ENCODE results near the gene FSTL1.

Gene FSTL1

GRCh38 chr3:120438665-120439370, 12.0 kb downstream of the FSTL1 start:
- DNase-seq: peak; percentile 87

DNA sequence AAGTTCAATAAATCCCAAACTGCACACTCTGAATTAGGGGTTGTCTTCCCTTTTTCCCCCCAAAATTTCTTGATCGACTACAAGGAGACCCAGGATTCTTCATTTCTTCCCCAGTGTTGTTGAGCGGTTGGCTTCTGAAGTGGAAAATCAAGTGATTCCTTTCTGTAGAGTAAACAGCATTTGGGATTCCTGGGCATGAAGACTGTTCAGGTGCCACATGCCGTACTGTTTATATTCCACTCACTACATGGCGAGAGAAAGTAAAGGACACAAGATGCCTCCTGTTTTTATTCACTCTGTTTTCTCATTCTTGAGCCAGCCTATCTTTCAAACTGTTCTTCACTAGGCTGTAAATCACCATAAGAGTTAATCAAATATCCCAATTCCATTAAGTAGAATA, 12.6 kb downstream of the FSTL1 start:
- DNase-seq: no peak

GRCh38 chr3:120437559-120437958, 13.2 kb downstream of the FSTL1 start:
- DNase-seq: no peak

- no peak for DNase-seq
Observed at GRCh38 chr3:120436523-120437050, 14.2 kb downstream of the FSTL1 start.

DNA sequence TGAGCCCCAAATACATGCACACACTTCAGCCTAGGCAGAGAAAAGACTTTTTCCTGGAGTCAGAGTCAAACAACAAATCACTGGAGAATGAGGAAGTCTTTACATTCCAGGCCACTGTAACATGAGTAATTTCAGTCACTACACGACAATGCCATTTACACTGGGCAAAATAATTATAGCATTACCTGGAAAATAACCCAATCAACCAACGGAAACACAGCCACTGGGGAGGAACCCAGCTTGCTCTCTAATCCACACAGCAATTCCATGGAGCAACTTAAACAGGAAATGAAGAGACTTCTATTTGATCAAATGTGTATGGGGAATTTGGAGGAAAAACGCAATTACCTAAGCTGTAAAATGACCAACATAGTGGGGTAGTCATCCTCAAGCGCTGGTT, 15.2 kb downstream of the FSTL1 start:
- DNase-seq: peak; percentile 82

DNA sequence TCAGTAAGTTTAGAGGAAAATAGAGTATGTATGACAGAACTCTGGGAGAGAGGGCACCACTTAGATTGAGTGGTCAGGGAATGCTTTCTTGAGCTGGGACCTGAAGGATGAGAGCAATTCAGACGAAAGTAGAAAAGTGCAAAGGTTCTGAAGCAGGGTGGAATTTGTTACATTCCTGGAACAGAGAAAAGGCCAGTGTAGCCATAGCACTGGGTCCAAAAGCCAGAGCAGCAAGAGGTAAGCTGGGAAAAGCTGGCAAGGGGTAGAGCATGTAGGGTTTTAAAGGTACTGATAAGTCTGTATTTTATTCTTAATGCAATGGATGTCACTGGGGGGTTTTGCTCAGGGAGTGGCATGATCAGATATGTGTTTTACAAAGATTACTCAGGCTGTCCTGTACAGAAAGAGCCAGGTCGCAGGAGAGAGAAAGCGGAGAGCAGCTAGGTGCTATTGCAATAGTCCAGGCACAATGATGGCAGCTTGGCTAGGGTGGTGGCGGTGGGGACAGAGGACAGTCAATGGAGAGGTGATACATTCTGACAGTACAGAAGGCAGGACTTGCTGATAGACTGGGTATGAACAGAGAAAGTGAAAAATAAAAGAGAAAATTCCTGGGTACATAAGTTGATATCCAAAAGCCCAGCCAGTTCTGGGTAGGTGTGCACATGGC, 17.0 kb downstream of the FSTL1 start:
- no peak for DNase-seq

- DNase-seq: peak; percentile 90
Observed at GRCh38 chr3:120432150-120432860, 18.5 kb downstream of the FSTL1 start.

GRCh38 chr3:120429921-120430361, 20.9 kb downstream of the FSTL1 start:
- DNase-seq: peak; percentile 96

GRCh38 chr3:120428924-120429323, 21.9 kb downstream of the FSTL1 start:
- DNase-seq: peak; percentile 75

DNA sequence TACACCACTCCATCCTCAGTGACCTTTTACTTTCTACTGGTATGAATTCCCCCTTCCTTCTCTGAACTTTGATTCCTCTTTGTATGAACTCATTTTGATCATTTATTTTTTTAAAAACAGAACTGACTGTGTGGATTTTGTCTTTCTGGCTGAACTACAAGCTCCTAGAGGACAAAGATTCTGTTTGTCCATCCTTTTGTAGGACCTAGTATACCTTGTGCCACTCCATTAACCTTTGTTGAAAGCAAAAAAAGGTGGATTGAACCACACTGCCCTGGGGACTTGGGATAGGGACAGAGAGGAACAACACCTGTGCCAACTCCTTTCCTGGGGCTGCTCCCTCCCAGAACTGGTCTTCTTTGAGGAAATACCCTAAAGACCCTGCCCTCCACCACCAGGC, 23.6 kb downstream of the FSTL1 start:
- DNase-seq: no peak

GRCh38 chr3:120425572-120426250, 25.1 kb downstream of the FSTL1 start:
- peak; percentile 96 for DNase-seq

DNA sequence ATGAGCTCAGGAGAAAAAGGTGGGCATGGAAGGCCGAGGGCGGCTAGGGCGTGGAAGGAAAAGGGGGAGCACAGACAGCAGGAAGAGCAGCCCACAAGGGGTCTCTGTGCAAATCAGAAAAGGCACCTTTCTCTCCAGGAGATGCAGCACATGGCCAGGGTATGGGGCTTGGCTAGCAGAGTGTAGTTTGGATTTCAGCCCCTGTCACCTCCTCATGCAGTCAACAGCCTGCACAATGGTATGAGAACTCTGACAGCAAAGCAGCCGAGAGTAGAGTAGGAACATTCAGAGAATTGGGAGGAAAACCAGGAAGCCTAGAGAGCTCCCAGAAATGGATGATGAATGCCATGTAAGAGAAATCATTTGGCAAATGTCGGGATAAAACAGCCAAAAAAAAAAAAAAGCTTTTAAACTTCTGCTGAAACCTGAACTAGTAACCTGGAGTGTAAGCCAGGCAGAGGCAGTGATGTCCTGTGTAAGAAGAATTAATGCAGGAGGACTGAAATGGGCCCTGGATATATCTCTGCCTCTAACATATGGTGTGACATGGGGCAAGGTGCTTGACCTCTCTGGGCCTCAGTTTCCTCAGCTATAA, 25.7 kb downstream of the FSTL1 start:
- no peak for DNase-seq

DNA sequence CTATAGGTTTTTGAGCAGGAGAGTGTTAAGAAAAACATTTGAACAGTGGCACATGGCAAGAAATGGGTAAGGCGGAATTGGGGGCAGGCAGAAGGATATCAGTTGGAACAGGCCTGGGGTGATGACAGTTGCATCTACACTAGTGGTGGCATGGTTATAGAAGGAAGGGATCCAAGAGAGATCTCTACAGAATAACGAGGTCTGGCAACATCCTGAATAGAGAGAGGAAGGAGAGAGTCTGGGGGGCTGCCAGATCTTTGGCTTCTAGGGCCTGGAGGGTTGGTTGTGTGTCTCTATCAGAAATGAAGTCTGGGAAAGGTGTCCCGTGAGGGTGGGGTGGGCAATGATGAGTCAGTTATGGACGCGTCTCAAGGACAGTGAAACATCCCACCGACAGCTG, 26.3 kb downstream of the FSTL1 start:
- DNase-seq: no peak

DNA sequence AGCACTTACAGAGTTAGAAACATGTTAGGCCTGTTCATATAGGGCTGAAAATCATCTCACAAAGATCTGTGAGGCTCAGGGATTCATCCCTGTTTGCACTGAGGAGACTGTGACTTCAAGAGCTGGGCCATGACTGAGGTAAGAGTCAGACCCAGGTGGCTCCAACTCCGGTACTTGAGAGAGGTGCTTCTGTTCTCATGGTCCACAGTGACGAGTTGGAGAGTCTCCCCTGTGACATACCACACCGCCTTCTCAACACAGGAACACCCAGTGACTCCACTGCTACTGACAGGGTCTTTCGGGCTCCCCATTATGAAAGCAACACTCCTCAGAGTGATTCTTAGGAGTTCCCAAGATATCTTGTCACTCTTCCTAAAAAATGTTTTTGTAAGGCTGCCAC, 27.4 kb downstream of the FSTL1 start:
- DNase-seq: no peak

GRCh38 chr3:120421926-120422325, 28.9 kb downstream of the FSTL1 start:
- DNase-seq: no peak

GRCh38 chr3:120420928-120421551, 29.8 kb downstream of the FSTL1 start:
- DNase-seq: peak; percentile 75

GRCh38 chr3:120420360-120420759, 30.4 kb downstream of the FSTL1 start:
- DNase-seq: no peak

DNA sequence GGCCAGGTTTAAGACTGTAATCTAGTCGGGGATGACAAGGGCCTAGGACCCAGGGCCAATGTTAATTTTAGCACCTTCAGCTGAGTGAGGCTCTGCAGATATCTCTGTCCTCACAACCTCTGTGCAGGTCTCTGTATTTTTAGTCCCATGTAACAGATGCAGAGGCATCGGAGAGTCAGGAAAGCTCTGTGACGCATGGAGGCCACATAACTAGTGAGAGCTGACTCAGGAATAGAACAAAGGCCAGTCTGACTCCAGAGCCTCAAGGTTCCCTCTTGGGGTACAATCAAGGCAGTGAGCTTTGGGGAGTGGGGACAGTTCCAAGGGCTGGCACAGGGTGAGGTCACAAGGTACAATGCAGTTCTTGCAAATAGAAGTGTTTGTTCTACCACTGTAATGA, 31.0 kb downstream of the FSTL1 start:
- DNase-seq: no peak

DNA sequence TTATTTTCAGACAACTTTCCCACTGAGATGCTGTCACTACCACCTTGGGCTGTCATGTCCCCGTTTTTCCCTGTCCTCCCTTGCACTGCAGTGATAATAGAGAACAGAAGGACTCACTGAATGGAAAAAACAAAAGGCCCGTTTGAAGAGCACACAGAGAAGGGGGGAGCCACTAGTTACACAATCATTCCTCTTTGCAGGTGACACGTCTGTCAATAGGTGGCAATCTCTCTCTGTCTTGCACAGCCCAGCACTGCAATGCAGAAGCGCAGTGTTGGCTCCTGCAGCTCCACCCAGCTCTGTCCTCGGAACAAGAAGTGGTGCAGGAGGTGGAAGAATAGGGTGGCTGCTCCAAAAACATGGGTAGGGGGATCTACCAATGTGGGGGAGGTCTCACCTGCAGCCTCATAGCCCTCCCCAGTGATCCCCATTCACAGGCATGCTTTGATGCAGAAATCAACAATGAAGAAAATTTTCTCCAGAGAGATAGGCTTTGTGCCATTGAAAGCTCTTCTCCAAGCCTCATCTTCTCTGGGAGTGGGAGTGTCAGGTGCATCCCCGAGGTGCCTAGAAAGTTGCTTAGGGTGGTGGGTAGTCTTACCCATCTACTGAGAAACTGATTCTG, 31.8 kb downstream of the FSTL1 start:
- DNase-seq: peak; percentile 52

GRCh38 chr3:120418446-120418845, 32.3 kb downstream of the FSTL1 start:
- DNase-seq: no peak

GRCh38 chr3:120417272-120417911, 33.4 kb downstream of the FSTL1 start:
- peak; percentile 96 for DNase-seq

Measured in fibroblast of skin of right quadriceps (primary cell).